Lower leg skin (tissue), 4 donors: Measurements from ENCODE around the gene GPR39. TPM values are rescaled to one million over a fixed set of nuclear protein-coding genes. Genes with fewer than 3 reads are reported as not detected.

Experiments
- DNase-seq, 2 donors: peaks; one replicate each; pipeline ENCODE4 v3.0.0-alpha.2; 2019; ENCODE audit warnings: low spot score in 2 of 2
- H3K4me3 ChIP-seq: fragments of 200-600 bp; sonication (generic); 2 replicates; pipeline ENCODE4 v1.5.1; 2017; ENCODE audit warnings: mild to moderate bottlenecking, low read depth; ENCODE audit not compliant: poor library complexity, severe bottlenecking
- POLR2A ChIP-seq, 2 donors: fragments of 450-650 bp; IDR thresholded peaks; one replicate each; pipeline ENCODE4 v1.6.1; 2016 to 2017; ENCODE audit warnings: antibody characterized with exemption in 2 of 2, mild to moderate bottlenecking in 1 of 2, moderate library complexity in 1 of 2
- WGBS, 2 donors: methylation state at CpG; one replicate each; pipeline ENCODE4 v1.1.5; 2018; 5-methylcytosine and 5-hydroxymethylcytosine counted together
- intact Hi-C: fragments of 100-400 bp; cut with DNase I; formaldehyde crosslinking; loops from one replicate; pipeline ENCODE4 v1.15.0; 2023; ENCODE audit warnings: low total_unique reads
- total RNA-seq, 4 donors: library from RNA; depleted of rRNA; stranded (reverse); fragments of >200 nt; gene quantifications; one replicate each; pipeline ENCODE4 v1.1.0, GENCODE V29; 2016
- TF ChIP-seq, protein P1 (sequence below), 3 donors: fragments of 450-650 bp; IDR thresholded peaks; one replicate each; pipeline ENCODE4 v1.5.1; 2016; ENCODE audit warnings: antibody characterized with exemption in 3 of 3, mild to moderate bottlenecking in 3 of 3, moderate library complexity in 2 of 3

The GPR39 gene
- total RNA-seq, 4 donors from 2014 or later: 0.30 to 2.8 (median 2.0) TPM

DNA sequence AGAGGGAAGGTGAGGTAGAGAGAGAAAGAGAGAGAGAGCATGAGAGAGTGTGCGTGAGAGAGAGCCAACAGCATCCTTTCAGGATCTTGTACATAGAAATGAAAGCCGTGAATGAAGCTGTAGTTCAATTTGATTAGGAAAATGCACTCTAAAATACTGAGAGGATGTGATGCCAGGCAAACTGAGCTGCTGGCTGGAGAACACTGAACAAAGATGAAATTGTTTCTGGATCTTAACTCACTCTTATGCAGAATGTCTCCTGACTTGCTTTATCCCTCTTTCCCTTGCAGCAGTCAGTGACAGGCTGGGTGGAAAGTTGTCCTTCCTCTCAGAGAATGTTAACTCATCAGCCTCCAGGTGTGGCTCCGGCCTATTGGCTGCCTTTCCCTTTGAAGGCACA lies 242.7 kb downstream of the GPR39 start:
- H3K4me3 ChIP-seq: no peak overlapping the region
- no peak for DNase-seq
- no peak for TF ChIP-seq POLR2A (IDR thresholded peaks at IDR 0.05)
- TF ChIP-seq, protein P1, sequence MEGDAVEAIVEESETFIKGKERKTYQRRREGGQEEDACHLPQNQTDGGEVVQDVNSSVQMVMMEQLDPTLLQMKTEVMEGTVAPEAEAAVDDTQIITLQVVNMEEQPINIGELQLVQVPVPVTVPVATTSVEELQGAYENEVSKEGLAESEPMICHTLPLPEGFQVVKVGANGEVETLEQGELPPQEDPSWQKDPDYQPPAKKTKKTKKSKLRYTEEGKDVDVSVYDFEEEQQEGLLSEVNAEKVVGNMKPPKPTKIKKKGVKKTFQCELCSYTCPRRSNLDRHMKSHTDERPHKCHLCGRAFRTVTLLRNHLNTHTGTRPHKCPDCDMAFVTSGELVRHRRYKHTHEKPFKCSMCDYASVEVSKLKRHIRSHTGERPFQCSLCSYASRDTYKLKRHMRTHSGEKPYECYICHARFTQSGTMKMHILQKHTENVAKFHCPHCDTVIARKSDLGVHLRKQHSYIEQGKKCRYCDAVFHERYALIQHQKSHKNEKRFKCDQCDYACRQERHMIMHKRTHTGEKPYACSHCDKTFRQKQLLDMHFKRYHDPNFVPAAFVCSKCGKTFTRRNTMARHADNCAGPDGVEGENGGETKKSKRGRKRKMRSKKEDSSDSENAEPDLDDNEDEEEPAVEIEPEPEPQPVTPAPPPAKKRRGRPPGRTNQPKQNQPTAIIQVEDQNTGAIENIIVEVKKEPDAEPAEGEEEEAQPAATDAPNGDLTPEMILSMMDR (IDR thresholded peaks at IDR 0.05): no peak
- intact Hi-C loops: no loop called here
- 92 to 93% methylated on average over 3 of the region's 3 CpGs for WGBS, 2 donors

DNA sequence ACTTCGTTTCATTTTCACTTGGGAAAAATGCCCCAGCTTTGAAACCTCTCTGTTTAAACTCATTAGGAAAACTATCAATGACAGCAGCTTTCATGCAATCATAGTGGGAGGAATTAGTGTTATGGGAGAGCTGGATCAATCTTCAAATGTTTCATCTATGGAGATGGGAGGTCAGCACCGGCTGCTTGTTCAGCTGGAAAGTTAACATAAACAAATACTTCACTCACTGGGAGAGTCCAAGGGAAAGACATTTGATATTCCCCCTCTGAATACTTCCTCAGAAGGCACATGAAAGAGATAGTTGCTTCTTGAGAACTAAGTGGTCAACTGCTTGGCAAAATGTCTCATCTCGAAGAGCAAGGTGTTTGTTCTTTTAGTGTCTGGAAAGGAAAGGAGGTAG lies 246.1 kb downstream of the GPR39 start:
- 63 to 75% methylated on average over 3 of the region's 3 CpGs for WGBS, 2 donors
- intact Hi-C loops: no loop called here

DNA sequence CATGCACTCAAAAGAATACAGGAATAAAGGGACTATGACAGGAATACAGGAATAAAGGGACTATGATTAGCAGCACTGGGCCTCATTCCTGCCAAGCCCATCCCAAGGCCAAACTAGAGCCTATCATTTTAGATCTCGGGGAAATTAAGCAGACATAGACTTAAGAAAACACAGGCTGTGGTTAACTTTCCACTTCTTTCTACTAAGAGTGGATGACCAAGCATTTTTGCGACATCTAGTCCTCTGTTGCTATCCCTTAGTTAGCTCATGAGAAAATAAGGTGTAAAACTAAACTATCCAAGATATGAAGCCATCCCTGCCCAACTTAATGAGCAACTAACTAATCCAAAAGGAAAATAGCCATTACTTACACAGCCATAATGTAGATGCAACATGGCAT lies 247.5 kb downstream of the GPR39 start:
- intact Hi-C loops: no loop called here
- no peak for DNase-seq
- TF ChIP-seq, protein P1 (IDR thresholded peaks at IDR 0.05): no peak
- no peak for TF ChIP-seq POLR2A (IDR thresholded peaks at IDR 0.05)
- WGBS, 2 donors: 77 to 81% methylated on average over 2 of the region's 2 CpGs
- H3K4me3 ChIP-seq: no peak overlapping the region

More for the DNA sequence above, 246.1 kb downstream of the GPR39 start:
- no peak for DNase-seq
- TF ChIP-seq, protein P1 (IDR thresholded peaks at IDR 0.05): no peak
- TF ChIP-seq POLR2A (IDR thresholded peaks at IDR 0.05): no peak
- no peak overlapping the region for H3K4me3 ChIP-seq

DNA sequence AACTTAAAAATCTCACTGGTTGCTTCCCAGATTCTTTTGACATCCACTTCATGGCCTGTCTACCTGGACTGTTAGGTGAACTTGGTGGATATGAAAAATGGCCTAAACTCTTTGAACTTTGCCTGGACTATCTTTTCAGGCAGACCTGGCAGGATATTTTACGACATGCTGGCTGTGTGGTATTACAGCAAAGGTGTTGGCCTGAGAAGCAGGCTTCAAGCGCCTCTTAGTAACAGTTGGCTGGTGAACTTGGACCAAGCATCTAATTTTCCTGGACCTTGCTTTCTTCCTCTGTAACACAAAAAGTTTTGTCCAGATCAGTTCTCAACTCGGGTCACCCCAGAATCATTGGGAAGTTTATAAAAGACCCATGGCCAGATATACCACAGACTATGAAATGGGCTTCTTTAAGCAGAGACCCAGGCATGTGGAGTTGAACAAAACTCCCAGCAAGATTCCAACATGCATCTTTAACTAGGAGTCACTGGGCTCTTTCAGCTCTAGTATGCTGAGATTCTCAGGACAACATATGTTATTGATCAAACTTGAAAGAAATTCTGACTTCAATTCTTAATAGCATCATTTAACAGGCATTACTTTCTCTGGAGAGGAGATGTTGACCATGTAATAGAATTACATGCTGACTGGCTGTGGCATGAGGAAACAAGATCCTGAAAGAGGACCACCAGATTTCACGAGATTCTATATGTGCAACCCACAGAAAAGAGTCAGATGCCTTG lies 249.0 kb downstream of the GPR39 start:
- no peak for TF ChIP-seq POLR2A (IDR thresholded peaks at IDR 0.05)
- TF ChIP-seq, protein P1 (IDR thresholded peaks at IDR 0.05): no peak
- 80 to 85% methylated on average over 4 of the region's 4 CpGs for WGBS, 2 donors
- no peak overlapping the region for H3K4me3 ChIP-seq
- intact Hi-C loops: no loop called here
- no peak for DNase-seq

DNA sequence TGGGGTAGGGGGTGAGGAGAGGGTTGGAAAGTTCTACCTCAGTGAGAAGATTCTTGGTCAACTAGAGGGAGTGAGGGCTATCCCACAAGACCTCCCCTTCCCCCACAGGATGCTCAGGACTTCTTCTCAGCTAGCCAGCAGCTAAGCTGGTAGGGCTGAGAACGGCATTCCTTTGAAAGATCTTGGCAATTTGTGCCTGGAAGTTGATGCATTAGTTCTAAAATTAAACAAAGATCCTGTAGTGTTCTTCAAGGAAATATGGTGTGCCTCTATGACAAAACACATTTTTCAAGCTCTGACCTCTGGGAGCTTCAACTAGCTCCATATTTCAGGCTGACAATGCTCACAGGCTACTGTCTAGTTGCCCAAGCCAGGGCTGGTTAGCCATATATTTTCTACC lies 251.1 kb downstream of the GPR39 start:
- intact Hi-C loops: no loop called here
- no peak overlapping the region for H3K4me3 ChIP-seq
- no peak for DNase-seq
- no peak for TF ChIP-seq POLR2A (IDR thresholded peaks at IDR 0.05)
- TF ChIP-seq, protein P1 (IDR thresholded peaks at IDR 0.05): no peak
- 35 to 40% methylated on average over 1 of the region's 1 CpG for WGBS, 2 donors
